ENCODE measurements around the gene NHS.

DNA sequence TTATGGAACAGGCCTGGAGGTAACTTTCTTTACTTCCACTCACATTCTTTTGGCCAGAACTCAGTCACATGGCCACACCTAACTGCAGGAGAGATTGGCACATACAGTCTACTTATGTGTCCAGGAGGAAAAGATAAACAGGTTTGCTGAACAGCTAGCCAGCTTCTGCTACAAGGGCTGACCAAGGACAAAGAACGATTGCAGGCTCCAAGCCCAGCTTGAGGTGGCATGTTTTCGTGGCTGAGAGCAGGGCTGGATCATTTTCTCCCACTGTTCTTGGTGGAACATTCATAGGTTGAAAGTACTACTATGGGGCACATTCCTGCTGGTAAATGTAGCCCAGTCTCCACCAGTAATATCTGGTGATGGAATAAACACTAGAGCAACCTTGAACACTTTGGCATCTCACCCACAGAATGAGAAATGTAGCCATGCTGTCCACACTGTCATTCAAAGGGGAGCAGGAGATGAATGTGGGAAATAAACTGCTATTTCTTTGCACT lies 28.2 kb downstream of the NHS start:
- TF ChIP-seq, protein P1, sequence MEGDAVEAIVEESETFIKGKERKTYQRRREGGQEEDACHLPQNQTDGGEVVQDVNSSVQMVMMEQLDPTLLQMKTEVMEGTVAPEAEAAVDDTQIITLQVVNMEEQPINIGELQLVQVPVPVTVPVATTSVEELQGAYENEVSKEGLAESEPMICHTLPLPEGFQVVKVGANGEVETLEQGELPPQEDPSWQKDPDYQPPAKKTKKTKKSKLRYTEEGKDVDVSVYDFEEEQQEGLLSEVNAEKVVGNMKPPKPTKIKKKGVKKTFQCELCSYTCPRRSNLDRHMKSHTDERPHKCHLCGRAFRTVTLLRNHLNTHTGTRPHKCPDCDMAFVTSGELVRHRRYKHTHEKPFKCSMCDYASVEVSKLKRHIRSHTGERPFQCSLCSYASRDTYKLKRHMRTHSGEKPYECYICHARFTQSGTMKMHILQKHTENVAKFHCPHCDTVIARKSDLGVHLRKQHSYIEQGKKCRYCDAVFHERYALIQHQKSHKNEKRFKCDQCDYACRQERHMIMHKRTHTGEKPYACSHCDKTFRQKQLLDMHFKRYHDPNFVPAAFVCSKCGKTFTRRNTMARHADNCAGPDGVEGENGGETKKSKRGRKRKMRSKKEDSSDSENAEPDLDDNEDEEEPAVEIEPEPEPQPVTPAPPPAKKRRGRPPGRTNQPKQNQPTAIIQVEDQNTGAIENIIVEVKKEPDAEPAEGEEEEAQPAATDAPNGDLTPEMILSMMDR (CRISPR knock-in tag; IDR thresholded peaks at IDR 0.05), result no peak
- TF ChIP-seq NR1H2 (CRISPR knock-in tag; IDR thresholded peaks at IDR 0.05; ENCODE audit: borderline replicate concordance, low read depth), result no peak
